H1 (cell line): ENCODE data around the gene LAMTOR4. TPM values are rescaled to one million over a fixed set of nuclear protein-coding genes. Genes with fewer than 3 reads are reported as not detected.

ENCODE experiments used
- CTCF ChIA-PET: fragments of 300-600 bp; sonication (Branson Sonifier 250); formaldehyde crosslinking; loops from one replicate; lab custom pipeline; 2021; ENCODE audit not compliant: partially characterized antibody; lab: Charles Lee
- POLR2A ChIA-PET: fragments of 300-600 bp; sonication (Branson Sonifier 250); formaldehyde crosslinking; loops from one replicate; lab custom pipeline; 2021; ENCODE audit warnings: inconsistent platforms; ENCODE audit not compliant: partially characterized antibody; lab: Charles Lee
- DNase-seq, 2 experiments: peaks; one replicate each; pipeline versions ENCODE4 v3.0.0 to v3.0.0-alpha.2; 2010 to 2022; ENCODE audit warnings: low spot score in 2 of 2, low read depth in 1 of 2, mixed read lengths in 1 of 2
- FAIRE-seq: peaks from 2 replicates; lab custom pipeline; 2011; peaks lifted over from hg19 to GRCh38; lab: Jason Lieb, UNC
- H2AFZ ChIP-seq: 2 replicates; pipeline ENCODE4 v1.8.1; 2012; ENCODE audit warnings: low read length, inconsistent platforms
- H2AK5ac ChIP-seq: 2 replicates; pipeline ENCODE4 v1.6.1; 2013; ENCODE audit warnings: low read depth, low read length
- H2BK120ac ChIP-seq: replicated peaks from 2 replicates; pipeline ENCODE3; 2013; ENCODE audit warnings: low read depth, low read length, inconsistent platforms
- H2BK12ac ChIP-seq: 2 replicates; pipeline ENCODE4 v1.6.1; 2013; ENCODE audit warnings: low read depth, low read length
- H2BK15ac ChIP-seq: 2 replicates; pipeline ENCODE4 v1.6.1; 2013; ENCODE audit warnings: low read length
- H2BK20ac ChIP-seq: 2 replicates; pipeline ENCODE4 v1.6.1; 2013; ENCODE audit warnings: low read length
- H2BK5ac ChIP-seq: 2 replicates; pipeline ENCODE4 v1.6.1; 2013; ENCODE audit warnings: low read depth, low read length
- H3K14ac ChIP-seq: 2 replicates; pipeline ENCODE4 v1.6.1; 2013; ENCODE audit warnings: inconsistent platforms; ENCODE audit not compliant: insufficient read length
- H3K18ac ChIP-seq: 2 replicates; pipeline ENCODE4 v1.6.1; 2013; ENCODE audit warnings: low read length; ENCODE audit errors: extremely low read depth
- H3K23ac ChIP-seq: 2 replicates; pipeline ENCODE4 v1.6.1; 2013; ENCODE audit warnings: inconsistent platforms; ENCODE audit not compliant: insufficient read length
- H3K23me2 ChIP-seq: 2 replicates; pipeline ENCODE4 v1.6.1; 2013; ENCODE audit warnings: low read depth, low read length
- H3K27ac ChIP-seq: 2 replicates; pipeline ENCODE4 v1.6.1; 2011; ENCODE audit warnings: low read depth, low read length, inconsistent platforms
- H3K27me3 ChIP-seq, 4 experiments: replicated peaks in 1 of 4; 1 replicate in 1 of 4; 2 replicates in 3 of 4; pipeline versions ENCODE4 v1.6.1 to v1.8.1; 2011 to 2013; ENCODE audit warnings: low read length in 3 of 4, mild to moderate bottlenecking in 3 of 4, inconsistent platforms in 2 of 4, mixed read lengths in 2 of 4, moderate library complexity in 1 of 4; ENCODE audit not compliant: control insufficient read depth in 3 of 4, insufficient read depth in 3 of 4; ENCODE audit errors: extremely low read depth in 1 of 4
- H3K36me3 ChIP-seq, 4 experiments: 2 replicates each; pipeline versions ENCODE4 v1.6.1 to v1.8.1; 2011 to 2013; ENCODE audit warnings: mild to moderate bottlenecking in 4 of 4, low read length in 3 of 4, moderate library complexity in 2 of 4, control low read depth in 1 of 4, inconsistent platforms in 1 of 4; ENCODE audit not compliant: insufficient read depth in 4 of 4, control insufficient read depth in 2 of 4
- H3K4ac ChIP-seq: replicated peaks from 2 replicates; pipeline ENCODE3; 2013; ENCODE audit warnings: low read length, low read depth, mixed read lengths, inconsistent platforms; ENCODE audit not compliant: insufficient read length
- H3K4me1 ChIP-seq, 4 experiments: replicated peaks in 1 of 4; 1 replicate in 1 of 4; 2 replicates in 3 of 4; pipeline versions ENCODE4 v1.6.1 to v1.8.1; 2011 to 2013; ENCODE audit warnings: low read length in 3 of 4, inconsistent platforms in 2 of 4, mixed read lengths in 1 of 4; ENCODE audit not compliant: insufficient read depth in 4 of 4, control insufficient read depth in 3 of 4
- H3K4me2 ChIP-seq, 2 experiments: 2 replicates each; pipeline versions ENCODE4 v1.6.1 to v1.8.1; 2011 to 2013; ENCODE audit warnings: low read depth in 2 of 2, low read length in 2 of 2, control low read depth in 1 of 2, inconsistent platforms in 1 of 2, mild to moderate bottlenecking in 1 of 2; ENCODE audit not compliant: insufficient read depth in 1 of 2
- H3K4me3 ChIP-seq, 4 experiments: fragments of 200-600, 300-600 bp in 1 of 4; sonication (generic), shearing (Covaris generic), sonication (Bioruptor Twin) in 1 of 4; 2 replicates each; pipeline versions ENCODE4 v1.5.1 to v1.8.1; 2011 to 2016; ENCODE audit warnings: low read length in 4 of 4, low read depth in 3 of 4, control low read depth in 2 of 4, inconsistent platforms in 2 of 4, mild to moderate bottlenecking in 2 of 4, mixed read lengths in 1 of 4, moderate library complexity in 1 of 4; ENCODE audit not compliant: insufficient read depth in 2 of 4; ENCODE audit errors: extremely low read depth in 1 of 4
- H3K56ac ChIP-seq: replicated peaks from 2 replicates; pipeline ENCODE3; 2013; ENCODE audit warnings: low read depth, mild to moderate bottlenecking, mixed read lengths, low read length, inconsistent platforms; ENCODE audit not compliant: insufficient read length
- H3K79me1 ChIP-seq: 2 replicates; pipeline ENCODE4 v1.6.1; 2013; ENCODE audit warnings: low read depth, low read length, control low read depth
- H3K79me2 ChIP-seq, 2 experiments: 2 replicates each; pipeline versions ENCODE4 v1.6.1 to v1.8.1; 2012 to 2013; ENCODE audit warnings: low read length in 2 of 2, mild to moderate bottlenecking in 2 of 2, inconsistent platforms in 1 of 2; ENCODE audit not compliant: insufficient read depth in 2 of 2, control insufficient read depth in 1 of 2
- H3K9ac ChIP-seq, 4 experiments: replicated peaks in 1 of 4; 1 replicate in 1 of 4; 2 replicates in 3 of 4; pipeline versions ENCODE4 v1.6.1 to v1.8.1; 2011 to 2013; ENCODE audit warnings: low read depth in 3 of 4, low read length in 3 of 4, control low read depth in 2 of 4, mild to moderate bottlenecking in 2 of 4, moderate library complexity in 2 of 4, inconsistent platforms in 1 of 4; ENCODE audit errors: extremely low read depth in 1 of 4
- H3K9me3 ChIP-seq, 2 experiments: 2 replicates each; pipeline versions ENCODE4 v1.6.1 to v1.8.1; 2012 to 2013; ENCODE audit warnings: mild to moderate bottlenecking in 2 of 2, moderate library complexity in 2 of 2, control low read depth in 1 of 2, inconsistent platforms in 1 of 2, low read depth in 1 of 2, low read length in 1 of 2, mixed read lengths in 1 of 2; ENCODE audit not compliant: insufficient read depth in 2 of 2
- H4K20me1 ChIP-seq, 2 experiments: replicated peaks in 1 of 2; 2 replicates each; pipeline versions ENCODE3 to v1.8.1; 2011 to 2013; ENCODE audit warnings: inconsistent platforms in 2 of 2, low read length in 2 of 2, mild to moderate bottlenecking in 1 of 2; ENCODE audit not compliant: insufficient read depth in 2 of 2, control insufficient read depth in 1 of 2
- H4K5ac ChIP-seq: 2 replicates; pipeline ENCODE4 v1.6.1; 2013; ENCODE audit warnings: low read length, low read depth, mixed read lengths, inconsistent platforms; ENCODE audit not compliant: insufficient read length
- H4K8ac ChIP-seq: 2 replicates; pipeline ENCODE4 v1.8.0; 2013; ENCODE audit warnings: mild to moderate bottlenecking, moderate library complexity, low read length, inconsistent platforms; ENCODE audit not compliant: insufficient read depth; ENCODE audit errors: extremely low read depth
- H4K91ac ChIP-seq: replicated peaks from 2 replicates; pipeline ENCODE3; 2013; ENCODE audit warnings: low read length, mixed read lengths, inconsistent platforms; ENCODE audit not compliant: insufficient read length
- CHD1 ChIP-seq: IDR thresholded peaks from 2 replicates; pipeline ENCODE4 v1.6.1; 2012; ENCODE audit warnings: low read depth, low read length, improper control_type of control experiment
- EP300 ChIP-seq, 2 experiments: IDR thresholded peaks; 1 replicate in 1 of 2; 2 replicates in 1 of 2; pipeline ENCODE4 v1.6.1; 2011 to 2012; ENCODE audit warnings: low read depth in 2 of 2, low read length in 2 of 2, mild to moderate bottlenecking in 2 of 2, borderline replicate concordance in 1 of 2, inconsistent platforms in 1 of 2, moderate library complexity in 1 of 2
- HDAC2 ChIP-seq, 2 experiments: fragments of 300-600 bp in 1 of 2; sonication (generic) in 1 of 2; IDR thresholded peaks; 2 replicates each; pipeline ENCODE4 v1.6.1; 2011 to 2012; ENCODE audit warnings: low read depth in 2 of 2, low read length in 2 of 2, mild to moderate bottlenecking in 2 of 2, moderate library complexity in 2 of 2, borderline replicate concordance in 1 of 2, inconsistent platforms in 1 of 2
- SAP30 ChIP-seq: fragments of 300-600 bp; sonication (generic); IDR thresholded peaks from 2 replicates; pipeline ENCODE4 v1.7.1; 2012; ENCODE audit warnings: low read length, moderate library complexity, mild to moderate bottlenecking, inconsistent platforms; ENCODE audit not compliant: insufficient read depth, insufficient replicate concordance
- WGBS, 2 experiments: shearing (Covaris generic) in 1 of 2; methylation state at CpG; one replicate each; pipeline versions ENCODE4 v1.1.6 to v1.1.7; 2013 to 2015; ENCODE audit warnings: low lambda C conversion rate in 2 of 2, mixed read lengths in 2 of 2, inconsistent platforms in 1 of 2, low coverage in 1 of 2, missing lambda C conversion rate in 1 of 2; ENCODE audit not compliant: insufficient replicate concordance in 2 of 2, insufficient coverage in 1 of 2, insufficient read length in 1 of 2; ENCODE audit errors: extremely low coverage in 1 of 2, missing lambda C conversion rate in 1 of 2; 5-methylcytosine and 5-hydroxymethylcytosine counted together
- polyA plus RNA-seq, 7 experiments: library from polyadenylated mRNA; depleted of rRNA in 3 of 7; stranded (reverse) in 5 of 7; unstranded in 2 of 7; fragments of >200 nt in 5 of 7; fragments of 200-250 nt in 2 of 7; gene quantifications; 1 replicate in 5 of 7; 2 replicates in 1 of 7; 4 replicates in 1 of 7; pipeline versions ENCODE4 v1.2.1 to v1.2.3, GENCODE V29; 2011 to 2013; ENCODE audit warnings: missing spikeins in 2 of 7, mixed read lengths in 2 of 7
- total RNA-seq: library from RNA; stranded (reverse); fragmentation: NEBNext Ultra II Directional; extraction: Animal tissue kit (Norgen Biotek cat#: 25700); gene quantifications from 2 replicates; pipeline ENCODE4 v1.2.1, GENCODE V29; 2021
- TF ChIP-seq, protein P1 (sequence below): IDR thresholded peaks from 2 replicates; pipeline ENCODE4 v1.6.1; 2011; ENCODE audit warnings: low read length, improper control_type of control experiment

The LAMTOR4 gene
- total and polyA plus RNA-seq, 2 of the 8 experiments (the other 6 are each of a cell fraction or from before 2014, with no cell fraction given): 153 to 622 TPM

DNA sequence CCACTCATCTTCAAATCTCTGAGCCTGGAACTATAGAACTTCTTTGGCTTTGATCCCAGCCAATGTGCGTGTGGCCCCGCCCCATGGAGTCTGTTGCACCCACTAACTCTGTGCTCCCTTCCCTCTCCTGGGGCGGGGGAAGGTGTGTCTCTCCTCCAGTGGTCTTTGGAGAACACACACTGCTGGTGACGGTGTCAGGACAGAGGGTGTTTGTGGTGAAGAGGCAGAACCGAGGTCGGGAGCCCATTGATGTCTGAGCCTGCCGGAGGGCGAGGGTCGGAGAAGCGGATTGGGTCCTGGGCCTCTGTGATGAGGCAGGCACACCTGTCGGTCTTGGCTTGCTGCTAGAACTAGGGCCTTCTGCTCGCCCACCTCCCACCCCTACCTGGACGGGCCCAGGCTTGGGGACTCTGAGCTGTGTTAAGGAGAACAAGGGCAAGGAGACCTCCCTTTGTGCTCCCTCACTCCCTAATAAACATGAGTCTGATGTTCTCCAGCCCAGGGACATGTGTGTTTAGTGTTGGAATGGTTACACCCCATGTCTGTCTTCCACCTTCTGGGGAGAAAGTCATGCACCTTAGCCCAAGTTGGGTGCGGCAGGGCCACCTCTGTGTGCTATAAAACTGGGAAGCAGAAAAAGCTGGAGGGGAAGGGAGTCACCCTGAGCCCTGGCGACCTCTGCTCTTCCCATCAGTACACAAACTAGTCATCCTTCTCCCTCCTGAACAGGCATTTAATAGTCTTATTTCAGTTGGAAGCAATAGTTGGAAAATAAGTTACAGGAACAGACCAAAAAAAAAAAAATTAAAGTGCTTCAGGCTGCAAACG is 5.2 kb downstream of the LAMTOR4 start:
- H2BK12ac ChIP-seq: no peak overlapping the region
- ChIA-PET CTCF (interaction anchor here (0.5 to 7.9 kb wide), 2 partner anchors 20 to 42 kb away, joined by 3 to 83 read pairs; no protein-coding TSS in a partner anchor), POLR2A (interaction anchor here (0.9 to 9.9 kb wide), 6 partner anchors 14 to 59 kb away, joined by 3 to 145 read pairs (median 5); partner anchors contain the start of genes GAL3ST4 and MBLAC1)
- peaks cover 14 to 32% of the 10 kb centered on the region in 2 experiments for H4K20me1 ChIP-seq
- no peak overlapping the region; a peak in 1 of 4 replicates for H3K4me2 ChIP-seq
- H3K27ac ChIP-seq: no peak overlapping the region
- FAIRE-seq (no peak), DNase-seq (no peak)
- no peak overlapping the region for H2BK120ac ChIP-seq
- no peak overlapping the region for H3K4ac ChIP-seq
- H4K5ac ChIP-seq: no peak overlapping the region
- no peaks in the 10 kb centered on the region for H3K27me3 ChIP-seq
- no peak overlapping the region for H2AK5ac ChIP-seq
- H3K4me1 ChIP-seq: peaks cover 0 to 12% (median 8%) of the 10 kb centered on the region in 4 experiments; a peak in 5 of 7 replicates
- 86% methylated on average over 16 of the region's 16 CpGs; no CpG with 5 or more reads in 1 of the 2 experiments for WGBS, 2 experiments
- H3K23ac ChIP-seq: no peak overlapping the region
- H3K36me3 ChIP-seq: peaks cover 8 to 47% (median 26%) of the 10 kb centered on the region in 4 experiments
- H3K79me1 ChIP-seq: no peaks in the 10 kb centered on the region; the same call in none of the 2 replicates
- H3K79me2 ChIP-seq: peaks cover 0 to 12% of the 10 kb centered on the region in 2 experiments; a peak in 2 of 4 replicates
- 0 out of 7 replicates have a peak overlapping the region, but pooled peaks of 1 of the 4 experiments have one; percentile 8 for H3K9ac ChIP-seq
- no peak overlapping the region for H4K91ac ChIP-seq
- no peak overlapping the region for H3K18ac ChIP-seq
- no peak overlapping the region for H2AFZ ChIP-seq
- H4K8ac ChIP-seq: no peak overlapping the region
- H2BK15ac ChIP-seq: no peak overlapping the region
- H2BK5ac ChIP-seq: no peak overlapping the region; the same call in 1 of the 2 replicates
- no peak overlapping the region for H3K14ac ChIP-seq
- no peak overlapping the region for H2BK20ac ChIP-seq
- H3K9me3 ChIP-seq: no peaks in the 10 kb centered on the region
- H3K23me2 ChIP-seq: peaks cover 9% of the 10 kb centered on the region
- H3K56ac ChIP-seq: no peak overlapping the region
- H3K4me3 ChIP-seq: no peak overlapping the region
- TF ChIP-seq, protein P1, sequence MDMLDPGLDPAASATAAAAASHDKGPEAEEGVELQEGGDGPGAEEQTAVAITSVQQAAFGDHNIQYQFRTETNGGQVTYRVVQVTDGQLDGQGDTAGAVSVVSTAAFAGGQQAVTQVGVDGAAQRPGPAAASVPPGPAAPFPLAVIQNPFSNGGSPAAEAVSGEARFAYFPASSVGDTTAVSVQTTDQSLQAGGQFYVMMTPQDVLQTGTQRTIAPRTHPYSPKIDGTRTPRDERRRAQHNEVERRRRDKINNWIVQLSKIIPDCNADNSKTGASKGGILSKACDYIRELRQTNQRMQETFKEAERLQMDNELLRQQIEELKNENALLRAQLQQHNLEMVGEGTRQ: no peak
- TF ChIP-seq HDAC2 (IDR thresholded peaks at IDR 0.05; ENCODE audit: borderline replicate concordance in 1 of 2, low read depth in 2 of 2, low read length in 2 of 2) (no peak), CHD1 (no peak), SAP30 (no peak), EP300 (IDR thresholded peaks at IDR 0.05; ENCODE audit: borderline replicate concordance in 1 of 2, low read depth in 2 of 2, low read length in 2 of 2) (no peak)
